Adrenal gland (tissue), 12 donors: Measurements from ENCODE around the gene TTLL11. TPM values are rescaled to one million over a fixed set of nuclear protein-coding genes. Genes with fewer than 3 reads are reported as not detected.

Experiments
- DNase-seq, 7 donors: peaks; one replicate each; pipeline ENCODE4 v3.0.0-alpha.2; 2019 to 2020
- H3K27ac ChIP-seq, 5 donors: fragments of 200-600 bp; sonication (generic) in 4 of 5; 1 replicate in 3 of 5; 2 replicates in 2 of 5; pipeline versions ENCODE4 v1.5.1 to v1.8.0; 2016 to 2020; ENCODE audit warnings: mild to moderate bottlenecking in 1 of 5
- H3K27me3 ChIP-seq: fragments of 200-600 bp; 2 replicates; pipeline ENCODE4 v1.8.0; 2021
- H3K36me3 ChIP-seq, 2 donors: fragments of 200-600 bp; replicated peaks in 1 of 2; 1 replicate in 1 of 2; 2 replicates in 1 of 2; pipeline versions ENCODE4 v1.5.1 to v1.8.0; 2018 to 2022
- H3K4me1 ChIP-seq, 2 donors: fragments of 200-600 bp; replicated peaks in 1 of 2; 1 replicate in 1 of 2; 2 replicates in 1 of 2; pipeline versions ENCODE4 v1.5.1 to v1.8.0; 2018 to 2021
- H3K4me3 ChIP-seq, 4 donors: fragments of 200-600 bp; sonication (generic) in 3 of 4; one replicate each; pipeline ENCODE4 v1.5.1; 2016 to 2018
- H3K9me3 ChIP-seq, 3 donors: fragments of 200-600 bp; sonication (generic) in 1 of 3; replicated peaks in 1 of 3; 1 replicate in 2 of 3; 2 replicates in 1 of 3; pipeline versions ENCODE4 v1.5.1 to v1.8.0; 2016 to 2021
- POLR2A ChIP-seq, 2 donors: fragments of 450-650 bp; IDR thresholded peaks; one replicate each; pipeline ENCODE4 v1.6.1; 2017; ENCODE audit warnings: antibody characterized with exemption in 2 of 2, mild to moderate bottlenecking in 2 of 2, moderate library complexity in 1 of 2
- WGBS, 4 donors: extraction: QIAGEN DNeasy Blood & Tissue Kit in 2 of 4; methylation state at CpG; one replicate each; pipeline versions ENCODE4 v1.1.5 to v1.1.7; 2013 to 2017; 5-methylcytosine and 5-hydroxymethylcytosine counted together
- intact Hi-C, 2 donors: fragments of 100-400 bp; cut with DNase I; formaldehyde crosslinking; loops; one replicate each; pipeline versions ENCODE4 v1.14.1 to v1.15.0; 2022 to 2023
- polyA plus RNA-seq, 3 donors: library from polyadenylated mRNA; stranded (reverse); fragments of 200-250 nt in 2 of 3; fragments of 350-450 nt in 1 of 3; fragmentation: Illumina TruSeq in 1 of 3; extraction: RNeasy Lipid Tissue Mini Kit (QIAGEN cat#74804) in 1 of 3; gene quantifications; one replicate each; pipeline ENCODE4 v1.2.3, GENCODE V29; 2013 to 2014
- total RNA-seq, 9 donors: library from RNA; depleted of rRNA in 4 of 9; stranded (reverse); fragments of >200 nt in 4 of 9; fragments of 120-200 nt in 1 of 9; fragmentation: NEBNext Ultra II Directional in 1 of 9; extraction: Animal tissue kit (Norgen Biotek cat#: 25700) in 1 of 9; gene quantifications; one replicate each; pipeline versions ENCODE4 v1.1.0 to v1.2.4, GENCODE V29; 2013 to 2023
- TF ChIP-seq, protein P1 (sequence below), 6 experiments: fragments of 450-650 bp in 4 of 6; fragments of 200-600 bp in 2 of 6; sonication (generic) in 1 of 6; IDR thresholded peaks; 1 replicate in 5 of 6; 2 replicates in 1 of 6; pipeline versions ENCODE4 v1.5.1 to v1.8.0; 2016 to 2021; ENCODE audit warnings: antibody characterized with exemption in 6 of 6, mild to moderate bottlenecking in 2 of 6, moderate library complexity in 1 of 6
- donor health status: healthy with polysubstance abuse.
- donor health status: Bipolar disorder and iron deficiency.
- donor health status: DM: yes; HTN: yes; CAD: no.
- donor health status: DM: no; HTN: no; CAD: no.
- donor health status: DM: no; HTN: no; CAD: no.
- donor health status: DM: yes; HTN: yes; CAD: no.

Gene TTLL11
- total and polyA plus RNA-seq, 12 donors: 4.8 to 30.9 (median 13.7) TPM

GRCh38 chr9:121945281-121945680, 147.8 kb downstream of the TTLL11 start:
- Histone ChIP-seq H3K4me1 (no peaks in the 10 kb centered on the region), H3K4me3 (no peak overlapping the region), H3K9me3 (no peaks in the 10 kb centered on the region), H3K36me3 (no peaks in the 10 kb centered on the region), H3K27me3 (no peaks in the 10 kb centered on the region), H3K27ac (no peak overlapping the region)
- TF ChIP-seq POLR2A (IDR thresholded peaks at IDR 0.05): no peak
- TF ChIP-seq, protein P1, sequence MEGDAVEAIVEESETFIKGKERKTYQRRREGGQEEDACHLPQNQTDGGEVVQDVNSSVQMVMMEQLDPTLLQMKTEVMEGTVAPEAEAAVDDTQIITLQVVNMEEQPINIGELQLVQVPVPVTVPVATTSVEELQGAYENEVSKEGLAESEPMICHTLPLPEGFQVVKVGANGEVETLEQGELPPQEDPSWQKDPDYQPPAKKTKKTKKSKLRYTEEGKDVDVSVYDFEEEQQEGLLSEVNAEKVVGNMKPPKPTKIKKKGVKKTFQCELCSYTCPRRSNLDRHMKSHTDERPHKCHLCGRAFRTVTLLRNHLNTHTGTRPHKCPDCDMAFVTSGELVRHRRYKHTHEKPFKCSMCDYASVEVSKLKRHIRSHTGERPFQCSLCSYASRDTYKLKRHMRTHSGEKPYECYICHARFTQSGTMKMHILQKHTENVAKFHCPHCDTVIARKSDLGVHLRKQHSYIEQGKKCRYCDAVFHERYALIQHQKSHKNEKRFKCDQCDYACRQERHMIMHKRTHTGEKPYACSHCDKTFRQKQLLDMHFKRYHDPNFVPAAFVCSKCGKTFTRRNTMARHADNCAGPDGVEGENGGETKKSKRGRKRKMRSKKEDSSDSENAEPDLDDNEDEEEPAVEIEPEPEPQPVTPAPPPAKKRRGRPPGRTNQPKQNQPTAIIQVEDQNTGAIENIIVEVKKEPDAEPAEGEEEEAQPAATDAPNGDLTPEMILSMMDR (IDR thresholded peaks at IDR 0.05): no peak
- WGBS, 4 donors: 89 to 97% (median 93%) methylated on average over 4 of the region's 4 CpGs
- DNase-seq: no peak
- intact Hi-C loops: no loop called here

DNA sequence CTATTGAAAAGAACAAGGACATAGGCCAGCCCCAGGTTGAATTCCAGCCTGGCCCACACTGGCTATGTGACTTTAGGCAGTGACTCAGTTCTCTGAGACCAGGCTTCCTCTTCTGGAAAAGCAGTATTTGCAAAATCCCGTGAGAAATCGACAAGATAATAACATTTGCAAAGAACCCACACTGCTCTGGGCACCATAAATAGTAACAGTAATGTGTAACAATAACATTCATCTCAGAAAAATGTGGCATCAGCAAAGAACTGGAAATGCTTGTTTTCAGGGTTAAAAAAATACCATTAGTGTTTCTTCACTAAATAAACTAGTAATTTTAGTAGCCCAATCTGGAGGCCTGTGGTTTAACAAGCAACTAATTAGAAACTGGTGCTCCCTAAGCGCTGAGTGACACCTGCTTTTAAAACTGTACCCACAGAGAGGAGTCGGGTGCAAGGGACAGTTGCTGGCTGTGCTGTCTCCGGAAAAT, 148.4 kb downstream of the TTLL11 start:
- H3K36me3 ChIP-seq: no peaks in the 10 kb centered on the region
- no peak overlapping the region for H3K4me3 ChIP-seq
- WGBS, 4 donors: 87 to 93% (median 92%) methylated on average over 5 of the region's 5 CpGs
- H3K27ac ChIP-seq: no peak overlapping the region
- H3K27me3 ChIP-seq: no peaks in the 10 kb centered on the region
- TF ChIP-seq POLR2A (IDR thresholded peaks at IDR 0.05): no peak
- TF ChIP-seq, protein P1 (IDR thresholded peaks at IDR 0.05): no peak
- H3K4me1 ChIP-seq: no peaks in the 10 kb centered on the region
- intact Hi-C loops: no loop called here
- no peaks in the 10 kb centered on the region for H3K9me3 ChIP-seq
- DNase-seq: no peak

DNA sequence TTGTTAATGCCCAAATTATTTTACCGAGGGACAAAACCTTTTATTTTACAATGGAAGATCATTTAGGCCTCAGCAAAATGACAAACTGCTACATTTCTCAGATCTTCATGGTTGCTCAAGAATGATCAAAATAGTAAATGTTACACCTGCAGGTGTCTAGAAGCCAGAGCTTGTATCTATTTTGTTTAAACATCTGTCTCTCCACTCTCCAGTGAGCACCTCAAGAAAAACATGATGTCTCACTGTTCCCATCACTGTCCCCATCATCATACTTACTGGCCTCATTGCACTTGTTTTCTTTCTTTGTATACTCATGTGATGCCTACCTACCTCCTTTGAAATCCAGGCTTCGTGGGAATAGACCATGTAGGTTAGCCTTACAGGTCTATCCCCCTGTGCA, 149.6 kb downstream of the TTLL11 start:
- TF ChIP-seq, protein P1 (IDR thresholded peaks at IDR 0.05): no peak
- TF ChIP-seq POLR2A (IDR thresholded peaks at IDR 0.05): no peak
- H3K27ac ChIP-seq: no peak overlapping the region
- no peak overlapping the region for H3K4me3 ChIP-seq
- 93 to 97% (median 96%) methylated on average over 2 of the region's 2 CpGs for WGBS, 4 donors
- intact Hi-C loops: no loop called here
- no peak for DNase-seq
- no peaks in the 10 kb centered on the region for H3K9me3 ChIP-seq
- H3K4me1 ChIP-seq: no peaks in the 10 kb centered on the region
- no peaks in the 10 kb centered on the region for H3K27me3 ChIP-seq
- H3K36me3 ChIP-seq: no peaks in the 10 kb centered on the region

- H3K27me3 ChIP-seq: no peaks in the 10 kb centered on the region
- TF ChIP-seq, protein P1 (IDR thresholded peaks at IDR 0.05): no peak
- TF ChIP-seq POLR2A (IDR thresholded peaks at IDR 0.05): no peak
- H3K27ac ChIP-seq: no peak overlapping the region
- H3K4me3 ChIP-seq: no peak overlapping the region
- H3K4me1 ChIP-seq: no peaks in the 10 kb centered on the region
- 90 to 93% (median 91%) methylated on average over 15 of the region's 15 CpGs for WGBS, 4 donors
- no peaks in the 10 kb centered on the region for H3K9me3 ChIP-seq
- intact Hi-C loops: no loop called here
- DNase-seq: no peak
- H3K36me3 ChIP-seq: no peaks in the 10 kb centered on the region
These were observed 150.2 kb downstream of the TTLL11 start for GRCh38 chr9:121942866-121943382.
